Astrocyte of the cerebellum (primary cell): ENCODE data around the gene FILIP1L.

Source experiments
- DNase-seq: peaks from one replicate; pipeline ENCODE4 v3.0.0-alpha.2; 2011; ENCODE audit warnings: low read depth
- H3K4me3 ChIP-seq: 2 replicates; pipeline ENCODE4 v1.5.1; 2011; ENCODE audit warnings: mild to moderate bottlenecking, low read depth, low read length, moderate library complexity
- CTCF ChIP-seq: IDR thresholded peaks from 2 replicates; pipeline ENCODE4 v1.5.1; 2012; ENCODE audit warnings: low read length, low read depth, moderate library complexity, mild to moderate bottlenecking; ENCODE audit errors: missing control alignments
- in situ Hi-C: cut with HindIII; loops from 2 replicates; pipeline ENCODE4 v1.10.0; 2017; ENCODE audit warnings: low sequenced_read_pairs

The FILIP1L gene

GRCh38 chr3:100104442-100104798 is 9.9 kb downstream of the FILIP1L start:
- in situ Hi-C loops: no loop called here
- no peak for DNase-seq

GRCh38 chr3:100103558-100104441 is 10.5 kb downstream of the FILIP1L start:
- in situ Hi-C loops: no loop called here
- peak; percentile 62 for DNase-seq
- no peak overlapping the region for H3K4me3 ChIP-seq
- TF ChIP-seq CTCF: no peak

More at GRCh38 chr3:100104442-100104798, 9.9 kb downstream of the FILIP1L start:
- no peak overlapping the region for H3K4me3 ChIP-seq
- TF ChIP-seq CTCF: no peak

- TF ChIP-seq CTCF: no peak
- no peak overlapping the region for H3K4me3 ChIP-seq
- in situ Hi-C loops: no loop called here
- no peak for DNase-seq
Measured at GRCh38 chr3:100102757-100103156, 11.5 kb downstream of the FILIP1L start.

- no peak for DNase-seq
- in situ Hi-C loops: no loop called here
- TF ChIP-seq CTCF: no peak
- no peak overlapping the region for H3K4me3 ChIP-seq
Measured at GRCh38 chr3:100100425-100100824, 13.9 kb downstream of the FILIP1L start.

GRCh38 chr3:100099621-100100020 is 14.7 kb downstream of the FILIP1L start:
- no peak for DNase-seq
- in situ Hi-C loops: no loop called here
- TF ChIP-seq CTCF: no peak

GRCh38 chr3:100098784-100099070 is 15.6 kb downstream of the FILIP1L start:
- no peak for DNase-seq
- no peak overlapping the region for H3K4me3 ChIP-seq
- no peak for TF ChIP-seq CTCF
- in situ Hi-C loops: no loop called here

More at GRCh38 chr3:100099621-100100020, 14.7 kb downstream of the FILIP1L start:
- no peak overlapping the region for H3K4me3 ChIP-seq
